GM18519 (cell line): ENCODE results near the gene EEF1A1.
"Not testable (repeated sequence)": the region's sequence is repeated elsewhere in the genome, so short reads cannot be mapped to it uniquely, and the experiment has no call there.

Experiments used
- ATAC-seq: cut with Tn5 transposase; IDR thresholded peaks from one replicate; pipeline ENCODE4 v1.9.1; 2021; ENCODE audit warnings: mild to moderate bottlenecking, moderate library complexity; ENCODE audit not compliant: unreplicated experiment, low FRiP score

Gene EEF1A1

DNA sequence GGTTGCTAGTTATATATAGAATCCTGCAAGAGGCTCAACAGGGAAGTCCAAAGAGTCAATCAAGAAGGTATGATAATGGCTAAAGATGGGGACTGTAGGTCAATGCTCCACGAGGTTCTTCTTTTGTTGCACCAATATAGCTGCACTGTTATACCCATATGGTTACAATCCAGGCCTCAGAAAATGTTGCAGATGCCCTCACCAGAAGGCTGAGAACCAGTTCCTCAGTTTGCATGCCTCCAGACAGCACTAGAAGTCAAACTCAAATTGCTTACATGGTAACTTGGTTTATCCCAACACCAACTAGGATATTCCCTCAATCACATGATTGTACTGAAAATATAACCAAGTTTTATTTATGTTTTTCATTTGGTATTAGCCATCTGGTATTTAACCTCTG, 12.1 kb downstream of the EEF1A1 start:
- ATAC-seq, result no peak

- no peak for ATAC-seq
Measured at GRCh38 chr6:73506246-73506645, 14.6 kb downstream of the EEF1A1 start.

DNA sequence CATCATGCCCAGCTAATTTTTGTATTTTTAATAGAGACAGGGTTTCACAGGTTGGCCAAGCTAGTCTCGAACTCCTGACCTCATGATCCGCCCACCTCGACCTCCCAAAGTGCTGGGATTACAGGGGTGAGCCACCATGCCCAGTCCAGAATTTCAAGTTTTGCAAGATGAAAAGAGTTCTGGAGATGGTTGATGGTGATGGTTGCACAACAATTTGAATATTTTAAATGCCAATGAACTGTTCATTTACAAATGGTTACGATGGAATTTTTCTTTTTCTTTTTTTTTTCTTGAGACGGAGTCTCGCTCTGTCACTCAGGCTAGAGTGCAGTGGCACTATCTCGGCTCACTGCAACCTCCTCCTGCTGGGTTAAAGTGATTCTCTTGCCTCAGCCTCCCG, 15.1 kb downstream of the EEF1A1 start:
- ATAC-seq, result not testable (repeated sequence)

DNA sequence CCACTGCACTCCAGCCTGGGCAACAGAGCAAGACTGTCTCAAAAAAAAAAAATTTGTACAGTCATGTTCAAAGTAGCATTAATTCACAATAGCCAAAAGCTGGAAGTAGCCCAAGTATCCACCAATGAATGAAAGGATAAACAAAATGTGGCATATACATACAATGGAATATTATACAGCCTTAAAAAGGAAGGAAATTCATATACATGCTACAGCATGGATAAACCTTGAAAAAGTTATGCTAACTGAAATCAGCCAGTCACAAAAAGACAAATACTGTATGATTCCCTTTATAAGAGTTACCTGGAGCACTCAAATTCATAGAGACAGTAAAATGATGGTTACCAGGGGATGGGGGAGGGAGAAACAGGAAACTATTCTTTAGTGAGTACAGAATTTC, 15.7 kb downstream of the EEF1A1 start:
- no peak for ATAC-seq

GRCh38 chr6:73504160-73504559, 16.7 kb downstream of the EEF1A1 start:
- no peak for ATAC-seq

DNA sequence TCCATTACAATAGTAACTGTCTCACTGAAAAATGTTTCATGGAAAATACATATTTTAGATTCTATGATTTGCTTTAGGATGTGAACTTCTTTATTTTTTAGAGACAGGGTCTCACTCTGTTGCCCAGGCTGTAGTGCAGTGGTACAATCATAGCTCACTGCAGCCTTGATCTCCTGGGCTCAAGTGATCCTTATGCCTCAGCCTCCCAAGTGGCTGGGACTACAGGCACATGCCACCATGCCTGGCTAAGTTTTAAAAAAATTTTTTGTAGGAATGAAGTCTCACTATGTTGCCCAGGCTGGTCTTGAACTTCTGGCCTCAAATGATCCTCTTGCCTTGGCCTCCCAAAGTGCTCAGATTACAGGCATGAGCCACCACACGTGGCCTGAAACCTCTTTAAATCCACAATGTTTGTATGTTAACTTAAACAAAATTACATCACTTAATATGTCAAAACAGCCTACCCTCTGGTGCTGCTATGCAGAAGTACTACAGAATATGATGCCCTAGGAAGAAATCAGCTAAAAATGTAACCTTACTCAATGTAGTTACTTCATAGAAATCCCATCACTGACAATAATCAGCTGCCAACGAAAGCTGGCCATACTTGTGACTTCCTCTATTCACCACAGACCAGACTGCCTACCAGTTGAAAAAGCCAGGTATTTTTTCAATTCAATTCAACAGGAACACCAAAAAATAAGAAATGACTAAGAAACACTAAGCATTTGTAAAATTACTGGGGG, 17.6 kb downstream of the EEF1A1 start:
- no peak for ATAC-seq

GRCh38 chr6:73497915-73498314, 22.9 kb downstream of the EEF1A1 start:
- ATAC-seq, result no peak

DNA sequence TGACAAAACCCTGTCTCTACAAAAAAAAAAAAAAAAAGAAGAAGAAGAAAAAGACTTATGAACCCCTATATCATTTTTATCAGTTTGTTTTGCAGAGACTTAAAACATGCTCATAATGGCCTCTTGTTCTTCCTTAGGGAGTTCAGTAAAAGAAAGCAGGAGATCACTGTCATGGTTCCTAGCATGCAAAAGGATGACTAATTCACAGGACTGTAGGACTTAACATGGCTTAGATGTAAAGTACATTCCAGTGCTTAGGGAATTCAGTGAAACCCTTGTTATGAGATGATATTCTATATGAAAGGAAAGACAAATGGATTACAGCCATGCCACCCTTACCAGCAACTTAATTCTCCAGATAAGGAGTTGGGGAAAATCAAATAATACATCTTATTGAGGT, 29.5 kb downstream of the EEF1A1 start:
- ATAC-seq, result no peak

- no peak for ATAC-seq
Measured at GRCh38 chr6:73487473-73487872, 33.4 kb downstream of the EEF1A1 start.

- ATAC-seq, result no peak
Measured at GRCh38 chr6:73484438-73484837, 36.4 kb downstream of the EEF1A1 start.

DNA sequence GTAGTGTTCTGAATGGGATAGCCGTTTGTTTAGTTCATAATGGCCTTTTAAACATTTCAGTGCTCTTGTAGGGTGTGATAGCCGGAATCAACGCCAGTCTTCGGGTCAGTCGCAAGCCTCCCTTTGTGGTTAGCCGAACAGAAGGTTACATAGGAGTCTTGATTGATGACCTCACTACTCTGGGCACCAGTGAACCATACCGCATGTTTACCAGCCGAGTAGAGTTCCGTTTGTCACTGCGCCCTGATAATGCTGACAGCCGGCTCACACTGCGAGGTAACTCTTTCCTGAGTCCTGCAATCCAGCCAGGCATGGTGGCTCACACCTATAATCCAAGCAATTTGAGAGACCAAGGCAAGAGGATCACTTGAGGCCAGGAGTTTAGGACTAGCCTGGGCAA, 38.9 kb downstream of the EEF1A1 start:
- ATAC-seq, result no peak

- ATAC-seq, result no peak
Measured at GRCh38 chr6:73477407-73477806, 43.4 kb downstream of the EEF1A1 start.

DNA sequence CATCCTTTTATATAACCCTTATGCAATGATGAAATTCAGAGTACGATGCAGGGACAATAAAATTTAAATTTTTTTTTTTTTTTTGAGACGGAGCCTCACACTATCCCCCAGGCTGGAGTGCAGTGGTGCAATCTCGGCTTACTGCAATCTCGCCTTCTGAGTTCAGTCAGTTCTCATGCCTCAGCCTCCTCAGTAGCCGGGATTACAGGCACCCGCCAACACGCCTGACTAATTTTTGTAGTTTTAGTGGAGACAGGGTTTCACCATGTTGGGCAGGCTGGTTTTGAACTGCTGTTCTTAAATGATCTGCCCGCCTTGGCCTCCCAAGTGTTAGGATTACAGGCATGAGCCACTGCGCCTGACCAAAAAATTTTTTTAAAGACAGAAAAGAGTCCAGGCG, 44.1 kb downstream of the EEF1A1 start:
- no peak for ATAC-seq

GRCh38 chr6:73471686-73472290, 49.0 kb downstream of the EEF1A1 start:
- peak; percentile 96 for ATAC-seq
